Activated naive CD4-positive, alpha-beta T cell treated with anti-CD3 and anti-CD28 coated beads, Interleukin-2, amount 50 U/mL, for 72 hours (primary cell): Measurements from ENCODE around the gene LSM8. TPM values are rescaled to one million over a fixed set of nuclear protein-coding genes. Genes with fewer than 3 reads are reported as not detected.
"Not testable (repeated sequence)": the region's sequence is repeated elsewhere in the genome, so short reads cannot be mapped to it uniquely, and the experiment has no call there.

Source experiments
- ATAC-seq, 2 donors: fragments of 150-1000 bp; cut with Tn5 transposase; 2 replicates each; pipeline ENCODE4 v1.10.0; 2021; ENCODE audit warnings: mild to moderate bottlenecking in 2 of 2, moderate library complexity in 2 of 2
- DNase-seq, 2 donors: peaks; one replicate each; pipeline ENCODE4 v3.0.0; 2021 to 2022; ENCODE audit warnings: low spot score in 2 of 2
- H3K27ac Mint-ChIP-seq, 2 donors: one replicate each; pipeline ENCODE4 v1.8.0; 2022; ENCODE audit warnings: mild to moderate bottlenecking in 2 of 2, mixed read lengths in 2 of 2
- H3K36me3 Mint-ChIP-seq, 2 donors: one replicate each; pipeline ENCODE4 v1.8.0; 2022; ENCODE audit warnings: mixed read lengths in 2 of 2
- H3K9me3 Mint-ChIP-seq, 2 donors: one replicate each; pipeline ENCODE4 v1.8.0; 2022; ENCODE audit warnings: mixed read lengths in 2 of 2
- total RNA-seq, 2 donors: library from RNA; stranded (reverse); gene quantifications; one replicate each; pipeline ENCODE4 v1.2.3, GENCODE V29; 2022

Gene LSM8
- total RNA-seq, 2 donors from 2014 or later = 41.7 to 57.0 TPM

GRCh38 chr7:118185163-118185860 lies 1.3 kb downstream of the LSM8 start:
- ATAC-seq (no peak), DNase-seq (no peak)
- Mint-ChIP-seq H3K9me3 (no peaks in the 10 kb centered on the region), H3K36me3 (peaks cover 28 to 34% of the 10 kb centered on the region in 2 donors), H3K27ac (peak overlapping the region; percentile 72 to 97)

- ATAC-seq (no peak), DNase-seq (no peak)
- H3K9me3 Mint-ChIP-seq = no peaks in the 10 kb centered on the region
- peaks cover 28 to 34% of the 10 kb centered on the region in 2 donors for H3K36me3 Mint-ChIP-seq
- no peak overlapping the region for H3K27ac Mint-ChIP-seq
These were observed 2.5 kb downstream of the LSM8 start for GRCh38 chr7:118186501-118186900.

DNA sequence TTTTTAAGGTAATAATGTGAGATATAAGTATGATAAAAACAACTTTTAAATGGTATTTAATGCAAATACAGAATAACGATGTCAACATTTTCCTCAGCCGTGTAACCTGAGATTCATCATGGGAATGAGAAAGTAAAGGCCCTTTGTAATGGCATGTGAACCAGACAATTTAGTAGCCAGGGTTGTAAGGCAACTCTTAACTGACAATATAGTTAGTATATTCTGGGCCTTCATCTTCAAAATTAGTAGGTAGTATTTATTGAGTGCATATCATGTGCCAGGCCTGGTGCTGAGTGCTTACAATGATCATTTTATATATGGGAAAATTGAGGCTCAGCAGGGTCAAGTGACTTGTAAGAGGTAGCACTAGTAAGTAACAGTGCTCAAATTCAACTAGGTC lies 10.6 kb downstream of the LSM8 start:
- no peaks in the 10 kb centered on the region for H3K36me3 Mint-ChIP-seq
- no peaks in the 10 kb centered on the region for H3K9me3 Mint-ChIP-seq
- DNase-seq (no peak), ATAC-seq (no peak)
- H3K27ac Mint-ChIP-seq = no peak overlapping the region

DNA sequence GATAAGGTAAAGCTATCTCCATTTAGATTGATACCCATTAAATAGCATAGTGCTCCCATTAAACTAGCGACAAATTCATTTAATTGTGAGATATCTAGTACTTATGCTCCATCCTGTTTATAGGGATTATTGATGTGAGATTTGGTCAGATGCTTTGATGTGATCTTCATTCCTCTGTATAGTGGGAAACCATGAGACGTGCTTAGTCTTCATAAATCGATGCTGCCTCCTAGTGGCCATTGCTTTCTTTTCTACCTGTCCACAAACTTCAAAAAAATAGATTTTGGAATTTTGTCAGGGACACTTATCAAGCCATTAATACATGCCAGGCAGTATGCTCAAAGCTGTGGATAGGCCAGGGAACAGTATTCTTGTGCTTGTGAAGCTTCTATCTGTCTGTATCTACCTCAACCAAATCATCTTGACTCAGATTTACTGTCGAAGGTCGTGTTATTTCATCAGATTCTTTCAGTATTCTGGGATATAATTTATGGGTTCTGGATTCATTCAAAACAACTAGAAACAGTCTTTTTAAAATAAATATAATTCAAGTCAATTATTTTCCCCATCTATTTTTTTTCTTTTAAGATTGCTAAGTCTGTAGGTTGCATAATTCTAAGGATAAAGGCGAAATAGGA lies 12.0 kb downstream of the LSM8 start:
- peak in 1 of 2 donors; percentile 58 for DNase-seq
- peak; percentile 70 to 73 for ATAC-seq
- Mint-ChIP-seq H3K27ac (no peak overlapping the region), H3K9me3 (no peaks in the 10 kb centered on the region), H3K36me3 (no peaks in the 10 kb centered on the region)

DNA sequence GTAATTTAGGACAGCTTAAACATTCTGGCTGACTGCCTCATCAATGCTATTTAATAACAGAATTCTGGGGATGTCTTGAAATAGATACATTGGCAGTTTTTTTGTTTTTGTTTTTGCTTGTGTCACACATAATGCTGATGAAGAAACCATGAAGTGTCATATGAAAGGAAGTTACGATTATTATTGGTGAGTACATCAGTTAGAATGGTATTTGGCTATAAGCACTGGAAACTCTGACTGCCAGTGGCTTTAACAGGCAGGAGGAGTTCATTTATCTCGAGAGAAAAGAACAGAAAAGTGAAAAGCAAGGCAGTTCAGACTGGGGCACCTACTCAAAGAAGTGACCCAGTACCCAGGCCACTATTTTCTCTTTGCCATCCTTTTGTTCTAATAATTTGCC lies 18.1 kb downstream of the LSM8 start:
- Mint-ChIP-seq H3K27ac (no peak overlapping the region), H3K36me3 (no peaks in the 10 kb centered on the region), H3K9me3 (no peaks in the 10 kb centered on the region)
- no peak for DNase-seq
- no peak for ATAC-seq

DNA sequence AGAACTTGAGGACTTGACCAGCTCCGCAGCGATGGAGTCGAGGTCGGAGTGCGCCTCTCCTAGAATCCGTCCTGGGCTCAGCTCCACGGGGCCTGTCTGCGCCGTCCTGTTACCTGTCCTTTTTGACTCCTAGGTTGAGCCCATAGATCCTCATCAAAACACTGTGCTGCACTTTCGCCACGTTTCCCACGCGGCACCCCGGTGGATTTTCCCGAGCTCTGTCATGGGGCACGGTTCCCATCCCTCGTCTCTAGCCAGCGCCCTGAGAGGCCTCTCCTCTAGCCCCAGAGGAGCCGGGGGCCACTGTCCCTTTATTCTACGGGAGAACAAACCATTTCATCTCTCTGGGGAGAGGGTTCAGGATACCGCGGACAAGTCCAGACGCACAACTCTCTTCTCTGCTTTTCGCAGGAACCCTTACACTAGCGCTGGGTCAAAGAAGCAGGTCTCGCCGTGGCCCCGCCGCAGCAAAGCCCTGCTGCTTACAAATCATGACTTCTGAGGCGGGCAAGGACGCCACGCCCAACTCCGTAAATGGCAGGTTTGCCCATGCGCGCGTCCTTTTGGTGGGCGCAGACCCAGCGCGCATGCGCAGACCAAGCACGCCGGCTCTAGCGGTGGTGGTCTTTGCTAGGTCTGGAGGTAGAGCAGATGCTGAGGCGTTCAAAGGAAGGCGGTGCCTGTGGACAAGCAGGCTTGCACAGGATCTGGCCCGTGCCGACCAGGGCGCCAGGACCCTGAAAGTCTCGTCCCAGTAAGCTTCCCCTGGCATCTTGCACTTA lies 30.3 kb downstream of the LSM8 start:
- Mint-ChIP-seq H3K9me3 (no peaks in the 10 kb centered on the region), H3K36me3 (peaks cover 12 to 13% of the 10 kb centered on the region in 2 donors), H3K27ac (peak overlapping the region; percentile 71 to 81)
- DNase-seq = peak; percentile 74 to 80
- peak; percentile 95 for ATAC-seq

GRCh38 chr7:118214833-118215182 lies 30.8 kb downstream of the LSM8 start:
- no peak for DNase-seq
- H3K27ac Mint-ChIP-seq = peak overlapping the region; percentile 71 to 81
- ATAC-seq = peak in 1 of 2 donors; percentile 12
- no peaks in the 10 kb centered on the region for H3K9me3 Mint-ChIP-seq
- peaks cover 12 to 13% of the 10 kb centered on the region in 2 donors for H3K36me3 Mint-ChIP-seq

DNA sequence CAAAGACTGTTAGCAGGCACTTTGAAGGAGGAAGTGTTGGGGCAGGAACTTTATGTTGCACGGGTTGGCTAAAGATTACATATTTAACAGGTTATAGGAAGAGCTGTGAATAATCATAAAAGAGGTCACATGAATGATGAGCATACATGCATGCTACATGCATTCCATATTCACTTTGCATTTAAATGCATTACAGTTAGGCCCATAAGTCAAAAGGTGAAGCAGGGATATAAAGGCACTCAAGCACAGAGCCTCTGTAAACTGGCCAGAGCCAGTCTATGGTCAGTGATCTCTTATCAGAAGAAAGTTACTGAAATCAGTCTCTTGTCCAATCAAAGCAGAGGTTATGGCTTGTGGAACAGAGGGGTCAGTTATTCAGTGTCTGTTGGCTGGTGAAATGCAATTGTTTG lies 33.3 kb downstream of the LSM8 start:
- no peaks in the 10 kb centered on the region for H3K9me3 Mint-ChIP-seq
- peaks cover 12 to 13% of the 10 kb centered on the region in 2 donors for H3K36me3 Mint-ChIP-seq
- H3K27ac Mint-ChIP-seq = no peak overlapping the region
- ATAC-seq = no peak
- DNase-seq = no peak

DNA sequence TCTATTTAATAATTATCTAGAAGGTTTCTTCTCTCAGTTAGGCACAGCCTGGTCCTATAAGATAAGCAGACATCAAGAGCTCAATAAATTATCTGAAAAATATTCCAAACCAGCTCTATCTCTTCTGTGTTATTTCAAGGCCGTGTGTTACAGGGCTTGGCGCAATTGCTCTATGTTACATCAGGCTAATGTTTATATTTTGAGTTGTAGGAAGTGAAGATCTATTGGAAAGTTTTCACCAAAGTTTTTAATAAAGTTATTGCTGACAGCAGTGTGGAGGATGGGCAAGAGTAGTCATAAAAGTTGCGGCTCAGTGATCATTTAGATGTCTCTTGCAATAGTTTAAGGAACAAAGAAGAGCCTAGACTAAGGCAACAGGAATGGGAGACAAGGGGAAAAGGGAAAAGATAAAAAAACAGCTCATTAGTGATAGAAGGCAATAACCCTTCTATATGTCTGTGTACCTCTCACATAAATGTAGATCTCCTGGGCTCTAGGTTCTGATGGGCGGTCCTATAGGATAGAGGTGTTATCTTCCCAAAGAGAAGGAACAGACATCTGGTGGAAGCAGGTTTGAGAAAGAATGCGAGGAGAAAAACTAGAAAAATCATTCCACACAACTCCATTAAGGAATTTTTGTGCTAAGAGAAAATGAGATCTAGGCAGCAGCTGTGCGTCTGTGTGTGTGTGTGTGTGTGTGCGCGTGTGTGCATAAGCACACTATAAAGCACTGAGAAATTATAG lies 34.6 kb downstream of the LSM8 start:
- no peak for DNase-seq
- ATAC-seq = no peak
- no peak overlapping the region for H3K27ac Mint-ChIP-seq

DNA sequence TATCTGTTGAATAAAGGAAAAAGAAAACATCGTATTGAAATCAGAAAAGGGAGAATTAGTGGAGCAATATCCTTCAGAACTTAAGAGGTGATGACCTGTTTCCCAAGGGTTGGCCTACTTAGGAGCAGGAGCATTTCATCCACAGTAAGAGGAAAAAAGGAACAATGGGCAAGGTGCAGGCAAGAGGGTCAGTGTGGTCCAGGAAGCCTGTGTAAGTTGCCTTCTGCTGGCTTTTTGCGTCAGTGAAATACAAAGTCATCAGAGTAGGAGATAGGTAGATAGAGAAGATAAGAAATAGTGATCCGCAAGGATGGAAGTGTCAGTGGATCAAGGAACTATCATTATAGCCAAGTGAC lies 35.2 kb downstream of the LSM8 start:
- H3K9me3 Mint-ChIP-seq = no peaks in the 10 kb centered on the region
- no peak for ATAC-seq

More for the DNA sequence above, 34.6 kb downstream of the LSM8 start:
- peaks cover 12 to 13% of the 10 kb centered on the region in 2 donors for H3K36me3 Mint-ChIP-seq
- H3K9me3 Mint-ChIP-seq = no peaks in the 10 kb centered on the region

GRCh38 chr7:118220583-118220982 lies 36.6 kb downstream of the LSM8 start:
- DNase-seq = no peak
- no peaks in the 10 kb centered on the region for H3K9me3 Mint-ChIP-seq
- ATAC-seq = no peak
- no peak overlapping the region for H3K27ac Mint-ChIP-seq
- no peaks in the 10 kb centered on the region for H3K36me3 Mint-ChIP-seq

More for the DNA sequence above, 35.2 kb downstream of the LSM8 start:
- Mint-ChIP-seq H3K36me3 (peaks cover 9 to 10% of the 10 kb centered on the region in 2 donors), H3K27ac (no peak overlapping the region)
- no peak for DNase-seq

DNA sequence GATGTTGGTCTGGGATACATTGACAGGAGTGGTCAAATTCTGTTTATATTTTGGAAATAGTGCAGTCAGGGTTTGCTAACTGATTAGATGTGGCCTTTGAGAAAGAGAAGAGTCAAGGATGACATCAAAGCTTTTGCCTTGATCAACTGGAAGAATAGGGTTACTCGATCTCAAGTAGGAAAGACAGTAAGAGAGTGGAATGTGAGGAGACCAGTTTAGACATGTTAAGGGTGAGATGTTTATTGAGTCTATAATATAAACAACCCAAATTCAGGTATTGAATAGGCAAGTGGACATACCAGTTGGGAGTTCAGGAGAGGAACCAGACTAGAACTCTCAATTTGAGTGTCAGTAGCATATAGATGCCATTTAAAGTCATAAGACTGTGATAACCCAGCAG lies 38.6 kb downstream of the LSM8 start:
- Mint-ChIP-seq H3K9me3 (no peaks in the 10 kb centered on the region), H3K27ac (no peak overlapping the region), H3K36me3 (no peaks in the 10 kb centered on the region)
- ATAC-seq (no peak), DNase-seq (no peak)

DNA sequence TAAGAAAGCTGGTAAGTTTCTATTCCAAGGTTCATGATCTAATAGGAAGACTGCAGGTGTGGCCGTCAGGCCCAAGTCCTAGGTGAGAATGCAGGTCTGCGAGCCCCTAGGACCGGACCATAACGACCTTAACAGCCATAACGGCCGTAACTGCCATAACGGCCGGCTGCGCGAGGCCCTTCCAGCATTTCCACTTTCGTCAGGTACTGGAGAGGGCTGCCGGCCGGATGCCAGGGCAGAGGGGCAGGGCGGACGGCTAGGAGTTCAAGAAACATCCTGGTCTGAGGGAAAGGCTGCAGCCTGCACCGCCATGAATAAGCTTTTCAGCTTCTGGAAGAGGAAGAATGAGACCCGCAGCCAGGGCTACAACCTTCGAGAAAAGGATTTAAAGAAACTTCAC lies 40.6 kb downstream of the LSM8 start, which contains the start of gene ANKRD7:
ANKRD7 (plus strand) TSS at position 184 of the 400 bp plus-strand sequence; CDS start at position 311, 127 bp downstream.
- ATAC-seq (no peak), DNase-seq (no peak)
- Mint-ChIP-seq H3K27ac (no peak within 1 kb of the TSS), H3K36me3 (no peaks in the 10 kb centered on the region), H3K9me3 (no peaks in the 10 kb centered on the region)

DNA sequence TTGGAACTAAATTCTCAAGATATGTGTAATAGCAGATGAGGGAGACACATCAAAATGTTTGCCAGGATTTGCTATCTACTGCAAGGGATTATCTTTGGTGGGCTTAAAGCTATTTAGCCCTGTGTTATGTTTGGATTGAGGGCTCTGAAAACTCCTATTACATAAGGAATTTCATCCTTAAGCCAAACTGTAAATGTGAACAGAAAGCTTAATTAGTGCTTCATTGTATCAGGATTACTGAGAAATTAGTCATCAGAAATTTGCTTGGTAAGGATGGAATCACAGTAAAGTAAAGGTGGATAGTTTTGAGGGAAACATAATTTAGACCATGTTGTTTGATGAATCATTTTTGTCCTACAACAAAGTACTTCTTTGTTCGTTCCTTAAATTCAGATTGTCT lies 48.9 kb downstream of the LSM8 start:
- DNase-seq (no peak), ATAC-seq (no peak)
- no peak overlapping the region for H3K27ac Mint-ChIP-seq
- no peaks in the 10 kb centered on the region for H3K9me3 Mint-ChIP-seq
- H3K36me3 Mint-ChIP-seq = no peaks in the 10 kb centered on the region

GRCh38 chr7:118233799-118234198 lies 49.8 kb downstream of the LSM8 start:
- no peak for DNase-seq
- Mint-ChIP-seq H3K36me3 (no peaks in the 10 kb centered on the region), H3K9me3 (no peaks in the 10 kb centered on the region), H3K27ac (no peak overlapping the region)
- ATAC-seq = no peak

DNA sequence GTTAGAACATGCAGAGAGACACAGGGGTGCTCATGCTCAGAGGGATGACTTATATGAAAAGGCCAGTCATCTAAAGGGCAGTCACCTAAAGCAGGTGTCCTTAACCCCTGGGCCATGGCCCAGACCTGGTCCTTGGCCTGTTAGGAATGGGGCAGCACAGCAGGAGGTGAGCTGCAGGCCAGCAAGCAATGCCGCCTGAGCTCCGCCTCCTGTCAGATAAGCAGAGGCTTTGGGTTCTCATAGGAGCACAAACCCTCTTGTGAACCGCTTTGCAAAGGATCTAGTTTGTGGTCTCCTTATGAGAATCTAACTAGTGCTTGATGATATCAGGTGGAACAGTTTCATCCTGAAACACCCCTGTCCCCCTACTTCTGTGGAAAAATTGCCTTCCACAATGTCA lies 55.0 kb downstream of the LSM8 start:
- no peaks in the 10 kb centered on the region for H3K36me3 Mint-ChIP-seq
- H3K27ac Mint-ChIP-seq = no peak overlapping the region
- no peaks in the 10 kb centered on the region for H3K9me3 Mint-ChIP-seq
- DNase-seq = no peak
- ATAC-seq = no peak

- not testable (repeated sequence) for H3K36me3 Mint-ChIP-seq, ATAC-seq, H3K27ac Mint-ChIP-seq, DNase-seq, H3K9me3 Mint-ChIP-seq
These were observed 56.4 kb downstream of the LSM8 start for GRCh38 chr7:118240320-118240719.
